Activated T-helper 2 cell treated with anti-CD3 and anti-CD28 coated beads, Interferon-gamma antibody, Interleukin-2, Interleukin-4, amounts not matched to agents 10 μg/mL and 5 μg/mL and 100 μg/mL, durations not matched to agents 14 hours and 24 hours and 36 hours (primary cell): ENCODE measurements around the gene SFRP2. TPM values are rescaled to one million over a fixed set of nuclear protein-coding genes. Genes with fewer than 3 reads are reported as not detected.

Experiments used
- DNase-seq: peaks from one replicate; pipeline ENCODE4 v3.0.0; 2021; ENCODE audit warnings: low spot score
- H3K27ac Mint-ChIP-seq: one replicate; pipeline ENCODE4 v1.8.0; 2021; ENCODE audit warnings: mixed read lengths
- H3K27me3 Mint-ChIP-seq: one replicate; pipeline ENCODE4 v1.8.0; 2021; ENCODE audit warnings: low read depth, mixed read lengths
- H3K36me3 Mint-ChIP-seq: one replicate; pipeline ENCODE4 v1.8.0; 2021; ENCODE audit warnings: low read depth, mixed read lengths
- H3K4me1 Mint-ChIP-seq: one replicate; pipeline ENCODE4 v1.8.0; 2021; ENCODE audit warnings: low read depth, mixed read lengths
- H3K4me3 Mint-ChIP-seq: one replicate; pipeline ENCODE4 v1.8.0; 2021; ENCODE audit warnings: low read depth, mild to moderate bottlenecking, moderate library complexity, mixed read lengths
- H3K9me3 Mint-ChIP-seq: one replicate; pipeline ENCODE4 v1.8.0; 2021; ENCODE audit warnings: mixed read lengths
- intact Hi-C: fragments of 100-400 bp; cut with micrococcal nuclease; formaldehyde crosslinking; loops from one replicate; pipeline ENCODE4 v1.15.1; 2023
- total RNA-seq: library from RNA; stranded (reverse); gene quantifications from 2 replicates; pipeline ENCODE4 v1.2.3, GENCODE V29; 2022

The SFRP2 gene
- total RNA-seq, 1 donor from 2014 or later: not detected

- H3K4me3 Mint-ChIP-seq: no peak overlapping the region
- no peaks in the 10 kb centered on the region for H3K9me3 Mint-ChIP-seq
- no peaks in the 10 kb centered on the region for H3K4me1 Mint-ChIP-seq
- intact Hi-C loops: no loop called here
- H3K27me3 Mint-ChIP-seq: peaks cover 60% of the 10 kb centered on the region
- DNase-seq: no peak
- no peaks in the 10 kb centered on the region for H3K36me3 Mint-ChIP-seq
- no peak overlapping the region for H3K27ac Mint-ChIP-seq
Observed at GRCh38 chr4:153780221-153780620, 8.7 kb downstream of the SFRP2 start.

GRCh38 chr4:153778383-153778782, 10.5 kb downstream of the SFRP2 start:
- H3K27ac Mint-ChIP-seq: no peak overlapping the region
- H3K4me3 Mint-ChIP-seq: no peak overlapping the region
- no peaks in the 10 kb centered on the region for H3K36me3 Mint-ChIP-seq
- no peaks in the 10 kb centered on the region for H3K9me3 Mint-ChIP-seq
- peaks cover 59% of the 10 kb centered on the region for H3K27me3 Mint-ChIP-seq
- intact Hi-C loops: no loop called here
- DNase-seq: no peak
- no peaks in the 10 kb centered on the region for H3K4me1 Mint-ChIP-seq

DNA sequence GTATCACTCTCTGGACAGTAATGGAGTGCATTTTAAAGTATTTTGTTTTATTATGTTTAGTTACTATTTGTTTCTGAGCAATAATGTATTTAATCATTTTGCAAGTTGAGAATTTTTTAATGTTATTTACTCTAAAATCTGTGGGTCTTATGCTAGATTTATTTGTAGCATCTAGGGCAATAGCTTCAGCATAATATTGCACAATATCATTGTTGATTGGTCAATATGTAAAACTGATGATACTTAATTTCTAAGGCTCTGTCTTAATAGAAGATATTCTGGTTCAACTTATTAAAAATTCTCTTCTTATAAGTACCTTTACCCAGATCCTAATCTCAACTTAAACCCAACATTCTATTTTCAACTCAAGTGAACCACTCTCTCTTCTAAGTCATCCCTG, 11.5 kb downstream of the SFRP2 start:
- Mint-ChIP-seq H3K27ac (no peak overlapping the region), H3K4me1 (no peaks in the 10 kb centered on the region), H3K36me3 (no peaks in the 10 kb centered on the region), H3K9me3 (no peaks in the 10 kb centered on the region), H3K27me3 (peaks cover 60% of the 10 kb centered on the region), H3K4me3 (no peak overlapping the region)
- intact Hi-C loops: no loop called here
- no peak for DNase-seq

DNA sequence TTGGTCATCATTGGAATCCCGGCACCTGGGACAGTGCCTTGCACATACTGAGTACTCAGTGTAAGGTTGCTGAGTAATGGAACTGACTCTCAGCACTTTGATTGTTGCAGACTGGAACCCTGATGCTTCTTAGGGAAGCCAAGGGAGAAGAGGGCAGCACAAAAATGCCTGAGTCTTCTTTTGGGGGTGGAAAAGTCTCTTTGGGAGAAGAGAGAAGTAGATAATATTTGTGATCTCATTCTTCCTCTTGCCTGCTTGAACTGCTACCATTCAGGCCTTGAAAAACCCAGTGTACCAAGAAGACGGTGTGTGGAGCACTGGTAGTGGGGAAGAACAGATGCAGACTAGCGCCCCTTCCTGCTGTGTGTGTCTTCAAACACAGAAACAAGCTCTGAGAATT, 12.3 kb downstream of the SFRP2 start:
- Mint-ChIP-seq H3K4me3 (no peak overlapping the region), H3K27ac (no peak overlapping the region), H3K27me3 (peaks cover 57% of the 10 kb centered on the region), H3K9me3 (no peaks in the 10 kb centered on the region), H3K4me1 (no peaks in the 10 kb centered on the region), H3K36me3 (no peaks in the 10 kb centered on the region)
- no peak for DNase-seq
- intact Hi-C loops: no loop called here

GRCh38 chr4:153773236-153773690, 15.6 kb downstream of the SFRP2 start:
- intact Hi-C loops: no loop called here
- no peak overlapping the region for H3K27ac Mint-ChIP-seq
- H3K27me3 Mint-ChIP-seq: peaks cover 53% of the 10 kb centered on the region
- H3K4me3 Mint-ChIP-seq: no peak overlapping the region
- no peaks in the 10 kb centered on the region for H3K4me1 Mint-ChIP-seq
- H3K9me3 Mint-ChIP-seq: no peaks in the 10 kb centered on the region
- no peaks in the 10 kb centered on the region for H3K36me3 Mint-ChIP-seq
- no peak for DNase-seq

GRCh38 chr4:153771046-153771445, 17.8 kb downstream of the SFRP2 start:
- peaks cover 40% of the 10 kb centered on the region for H3K27me3 Mint-ChIP-seq
- no peaks in the 10 kb centered on the region for H3K4me1 Mint-ChIP-seq
- no peak overlapping the region for H3K27ac Mint-ChIP-seq
- H3K36me3 Mint-ChIP-seq: no peaks in the 10 kb centered on the region
- DNase-seq: no peak
- no peak overlapping the region for H3K4me3 Mint-ChIP-seq
- H3K9me3 Mint-ChIP-seq: no peaks in the 10 kb centered on the region
- intact Hi-C loops: no loop called here

- Mint-ChIP-seq H3K27ac (no peak overlapping the region), H3K27me3 (peaks cover 30% of the 10 kb centered on the region), H3K9me3 (no peaks in the 10 kb centered on the region), H3K4me1 (no peaks in the 10 kb centered on the region), H3K4me3 (no peak overlapping the region), H3K36me3 (no peaks in the 10 kb centered on the region)
- intact Hi-C loops: no loop called here
- DNase-seq: no peak
Observed at GRCh38 chr4:153766758-153767157, 22.1 kb downstream of the SFRP2 start.

- intact Hi-C loops: no loop called here
- Mint-ChIP-seq H3K4me1 (no peaks in the 10 kb centered on the region), H3K27ac (no peak overlapping the region), H3K36me3 (no peaks in the 10 kb centered on the region), H3K9me3 (no peaks in the 10 kb centered on the region), H3K27me3 (peaks cover 32% of the 10 kb centered on the region), H3K4me3 (no peak overlapping the region)
- no peak for DNase-seq
Observed at GRCh38 chr4:153765894-153766293, 23.0 kb downstream of the SFRP2 start.

GRCh38 chr4:153764601-153765368, 24.1 kb downstream of the SFRP2 start:
- DNase-seq: no peak
- no peaks in the 10 kb centered on the region for H3K9me3 Mint-ChIP-seq
- intact Hi-C loops: no loop called here

DNA sequence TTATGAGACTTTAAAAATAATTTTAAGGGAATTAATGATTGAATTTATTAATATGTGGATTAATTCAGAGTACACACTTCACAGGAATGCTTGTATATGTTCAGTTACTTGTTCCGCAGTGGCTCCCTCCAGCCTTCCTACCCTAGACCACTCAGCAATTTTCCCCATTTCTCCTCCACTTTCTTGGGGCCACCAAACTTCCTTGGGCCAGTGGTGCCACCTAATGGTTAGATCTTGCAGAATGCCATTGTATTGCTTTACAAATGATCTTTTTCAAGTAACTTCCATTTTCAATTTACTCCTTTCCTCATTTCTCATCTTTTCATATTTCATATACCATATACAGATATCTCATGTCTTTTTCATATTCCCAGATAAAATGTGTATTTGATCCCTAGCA, 25.5 kb downstream of the SFRP2 start:
- Mint-ChIP-seq H3K27me3 (peaks cover 38% of the 10 kb centered on the region), H3K4me1 (no peaks in the 10 kb centered on the region), H3K36me3 (no peaks in the 10 kb centered on the region), H3K27ac (no peak overlapping the region), H3K4me3 (no peak overlapping the region), H3K9me3 (no peaks in the 10 kb centered on the region)
- no peak for DNase-seq
- intact Hi-C loops: no loop called here

More at GRCh38 chr4:153764601-153765368, 24.1 kb downstream of the SFRP2 start:
- Mint-ChIP-seq H3K36me3 (no peaks in the 10 kb centered on the region), H3K27me3 (peaks cover 34% of the 10 kb centered on the region), H3K4me1 (no peaks in the 10 kb centered on the region), H3K4me3 (no peak overlapping the region), H3K27ac (no peak overlapping the region)

- Mint-ChIP-seq H3K27ac (no peak within 1 kb of the TSS), H3K36me3 (no peaks in the 10 kb centered on the region), H3K4me1 (peaks cover 3% of the 10 kb centered on the region), H3K27me3 (peaks cover 65% of the 10 kb centered on the region), H3K9me3 (no peaks in the 10 kb centered on the region), H3K4me3 (no peak within 1 kb of the TSS)
- no peak for DNase-seq
- intact Hi-C loops: loop anchor here (10.0 kb wide), 1 partner anchor 605 kb away; no protein-coding TSS in a partner anchor
Observed at GRCh38 chr4:153759407-153760316, 29.2 kb downstream of the SFRP2 start, which contains the start of gene RNF175. Gene RNF175 (minus strand): TSS chr4:153760024. CDS start chr4:153759862, 162 bp downstream.

DNA sequence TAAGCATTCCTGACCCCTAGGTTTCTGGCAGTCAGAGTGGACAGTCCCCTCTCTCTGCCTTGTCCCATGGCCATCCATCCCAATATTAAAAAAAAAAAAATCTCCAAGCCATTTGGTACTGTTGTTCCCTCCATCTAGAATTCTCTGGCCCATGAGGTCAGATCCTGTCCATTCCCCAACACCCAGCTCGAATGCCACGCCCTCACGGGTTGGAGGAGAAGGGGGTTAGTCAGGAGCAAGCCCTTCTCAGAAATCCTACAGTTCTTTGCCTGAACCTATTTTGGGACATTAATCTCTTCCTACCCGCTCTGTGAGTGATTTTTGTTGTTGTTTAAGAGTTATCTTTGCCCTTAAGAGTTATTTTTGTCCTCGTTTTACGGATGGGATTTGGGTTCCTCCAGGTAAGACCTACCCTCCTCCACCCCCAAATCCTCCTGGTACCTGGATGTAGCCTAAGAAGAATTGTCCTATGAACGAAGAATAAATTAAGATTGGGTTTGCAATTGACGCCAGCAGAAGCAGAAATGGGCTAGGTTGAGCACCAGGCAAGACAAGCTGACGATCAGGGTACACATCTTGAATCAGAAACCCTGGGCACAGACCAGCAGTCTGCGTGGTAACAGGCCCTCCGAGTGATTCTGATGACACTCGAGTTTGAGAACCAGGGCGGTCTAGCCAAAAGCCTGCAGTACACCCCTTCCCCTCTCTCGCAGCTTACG, 30.0 kb downstream of the SFRP2 start:
- no peak for DNase-seq
- Mint-ChIP-seq H3K4me1 (peaks cover 3% of the 10 kb centered on the region), H3K4me3 (no peak overlapping the region), H3K27me3 (peaks cover 62% of the 10 kb centered on the region), H3K36me3 (no peaks in the 10 kb centered on the region), H3K27ac (no peak overlapping the region), H3K9me3 (no peaks in the 10 kb centered on the region)
- intact Hi-C loops: loop anchor here (10.0 kb wide), 1 partner anchor 604 kb away; no protein-coding TSS in a partner anchor
